GM21390 (cell line): ENCODE measurements around the gene MRAP2.
"Not testable (repeated sequence)": the region's sequence is repeated elsewhere in the genome, so short reads cannot be mapped to it uniquely, and the experiment has no call there.

Source experiments
- ATAC-seq: cut with Tn5 transposase; IDR thresholded peaks from one replicate; pipeline ENCODE4 v1.9.1; 2021; ENCODE audit not compliant: unreplicated experiment

The MRAP2 gene

DNA sequence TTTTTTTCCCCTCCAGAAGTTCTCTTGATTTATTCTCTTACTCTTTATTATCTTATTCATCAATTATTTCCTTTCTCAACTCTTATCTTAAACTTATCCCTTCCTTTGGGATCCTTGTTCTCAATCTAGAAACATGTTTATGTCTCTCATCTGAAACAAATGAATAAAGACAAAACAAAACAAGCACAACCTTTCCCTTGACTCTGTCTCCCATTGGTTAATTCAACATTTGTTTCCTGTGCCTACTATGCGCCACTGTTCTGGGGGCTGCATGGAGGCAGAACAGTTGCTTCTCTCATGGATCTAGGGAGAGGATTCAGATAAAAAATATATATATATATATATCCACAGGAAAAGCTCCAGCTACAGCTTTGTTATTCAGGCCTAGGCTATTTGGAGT, 5.2 kb upstream of the MRAP2 start:
- ATAC-seq = no peak

GRCh38 chr6:84032000-84032399, 1.6 kb upstream of the MRAP2 start:
- not testable (repeated sequence) for ATAC-seq

GRCh38 chr6:84035484-84035883, 1.9 kb downstream of the MRAP2 start:
- ATAC-seq = no peak

DNA sequence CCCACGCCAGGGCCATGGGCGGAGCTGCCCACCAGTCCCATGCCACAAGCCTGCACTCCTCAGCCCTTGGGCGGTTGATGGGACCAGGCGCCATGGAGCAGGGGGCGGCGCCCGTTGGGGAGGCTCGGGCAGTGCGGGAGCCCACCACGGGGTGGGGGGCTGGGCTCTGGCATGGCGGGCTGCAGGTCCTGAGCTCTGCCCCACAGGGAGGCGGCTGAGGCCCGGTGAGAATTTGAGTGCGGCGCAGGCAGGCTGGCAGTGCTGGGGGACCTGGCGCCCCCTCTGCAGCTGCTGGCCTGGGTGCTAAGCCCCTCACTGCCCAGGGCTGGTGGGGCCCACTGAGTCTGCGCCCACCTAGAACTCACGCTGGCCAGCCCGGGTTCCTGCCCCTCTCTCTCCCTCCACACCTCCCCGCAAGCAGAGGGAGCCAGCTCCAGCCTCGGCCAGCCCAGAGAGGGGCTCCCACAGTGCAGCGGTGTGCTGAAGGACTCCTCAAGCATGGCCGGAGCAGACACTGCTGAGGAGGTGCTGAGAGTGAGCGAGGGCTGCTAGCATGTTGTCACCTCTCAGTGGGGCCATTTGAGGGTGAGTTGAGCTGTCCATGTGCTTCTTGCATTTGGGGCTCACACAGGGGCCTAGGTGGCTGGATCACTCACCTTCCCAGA, 4.0 kb downstream of the MRAP2 start:
- ATAC-seq = no peak

DNA sequence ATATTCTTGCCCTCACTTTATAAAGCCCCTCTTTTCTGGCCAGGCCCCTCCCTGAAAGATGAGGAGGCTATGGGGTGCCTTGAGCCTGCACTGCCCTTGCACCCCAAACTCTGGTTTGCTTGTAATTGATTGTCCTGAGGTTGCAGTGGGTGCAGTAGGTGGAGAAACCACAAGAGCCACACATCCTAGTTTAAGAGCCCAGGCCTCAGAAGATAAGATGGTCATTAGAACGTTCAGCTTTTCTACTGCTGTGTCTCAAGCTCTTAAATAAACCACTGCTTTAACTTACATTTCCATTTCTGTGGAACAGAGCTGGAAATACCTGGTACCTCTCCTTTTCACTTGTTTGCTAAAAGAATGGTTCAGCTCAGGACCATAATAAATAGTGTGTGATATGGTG, 9.0 kb downstream of the MRAP2 start:
- ATAC-seq = no peak

DNA sequence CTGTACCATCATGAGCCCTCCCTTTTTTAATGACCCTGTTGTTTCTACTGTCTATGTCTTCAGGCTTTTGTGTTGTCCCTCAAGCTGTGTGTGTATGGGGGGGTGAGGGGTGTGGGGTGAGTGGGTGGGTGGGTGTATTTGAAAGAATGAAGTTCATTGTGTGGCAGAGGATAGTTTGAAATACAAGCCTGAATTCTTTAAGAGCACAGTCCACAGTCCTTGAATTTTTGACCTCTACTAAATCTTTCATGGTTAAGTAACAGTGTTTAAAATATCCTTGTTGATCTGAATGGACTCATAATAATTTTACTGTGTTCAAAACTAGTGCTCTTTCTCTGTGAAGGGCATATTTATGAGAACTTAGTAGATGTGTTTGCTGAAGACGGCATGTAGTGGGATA, 10.0 kb downstream of the MRAP2 start:
- ATAC-seq = no peak

- ATAC-seq = no peak
These were observed 13.2 kb downstream of the MRAP2 start for GRCh38 chr6:84046755-84047154.

DNA sequence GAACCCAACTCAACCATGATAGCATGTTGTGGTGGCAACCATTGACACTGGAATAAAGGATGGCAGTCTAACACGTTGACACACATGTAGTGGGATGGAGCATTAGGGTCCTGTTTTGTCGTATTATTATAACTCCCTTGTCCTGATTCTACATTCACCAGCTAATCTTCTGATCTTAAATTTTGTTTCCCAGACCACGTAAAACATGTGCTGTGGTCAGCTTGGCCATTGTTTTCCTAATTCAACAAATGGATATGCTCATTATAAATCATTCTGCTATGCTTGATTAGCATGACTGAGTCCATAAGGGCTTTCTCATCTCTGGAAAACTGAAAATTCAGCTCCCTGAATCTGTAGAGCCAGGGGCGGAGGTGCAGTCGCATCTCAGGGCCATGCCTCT, 15.0 kb downstream of the MRAP2 start:
- no peak for ATAC-seq

- ATAC-seq = no peak
These were observed 16.8 kb downstream of the MRAP2 start for GRCh38 chr6:84050408-84050807.

DNA sequence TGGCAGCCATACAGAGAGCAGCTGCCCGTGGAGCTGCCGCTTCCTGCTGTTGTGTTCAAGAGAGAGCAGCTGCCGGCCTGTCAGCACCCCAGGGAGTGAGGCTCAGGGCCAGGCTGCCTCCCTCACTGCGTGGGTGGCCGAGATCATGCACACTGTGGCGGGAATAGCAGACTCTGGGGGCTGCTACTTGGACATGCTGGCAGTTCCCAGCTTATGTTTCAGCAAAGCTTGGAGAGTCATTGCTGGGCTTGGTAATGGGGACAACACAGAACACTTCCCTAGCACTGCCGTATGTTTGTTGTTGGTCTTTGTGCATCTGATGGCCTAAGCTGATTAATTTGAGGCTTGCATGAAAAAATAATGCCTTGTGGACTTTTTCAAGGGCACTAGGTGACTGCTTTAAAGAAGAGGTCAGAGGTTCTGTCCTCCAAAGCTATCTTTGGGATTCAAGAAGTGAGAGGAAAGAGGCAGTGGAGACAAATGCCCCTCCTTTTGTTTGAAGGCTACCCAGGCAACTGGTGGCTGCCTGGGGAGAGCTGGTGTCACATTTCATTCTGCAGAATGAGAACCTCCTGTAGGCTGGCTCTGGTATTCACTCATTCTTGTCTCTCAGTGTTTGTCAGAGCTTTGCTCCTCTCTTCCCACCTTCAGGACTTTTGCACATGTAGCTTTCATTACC, 18.8 kb downstream of the MRAP2 start:
- ATAC-seq = no peak

DNA sequence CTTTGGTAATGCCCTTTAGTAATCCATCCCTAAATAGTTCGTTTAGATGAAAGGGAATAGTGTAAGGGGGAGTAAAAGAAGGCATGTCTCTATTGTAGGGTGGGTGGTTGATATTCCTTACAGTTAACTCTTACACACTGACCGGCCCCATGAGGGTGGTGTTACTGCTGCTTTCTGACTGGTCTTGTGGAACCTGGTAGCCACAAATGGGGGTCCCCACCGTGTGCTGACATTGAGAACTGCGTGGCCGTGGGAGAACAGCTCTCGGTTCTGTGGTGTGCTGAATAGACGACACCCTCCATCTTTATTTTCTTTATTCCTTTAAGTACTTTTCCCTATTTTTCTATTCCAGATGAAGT, 19.3 kb downstream of the MRAP2 start:
- no peak for ATAC-seq

- ATAC-seq = no peak
These were observed 22.1 kb downstream of the MRAP2 start for GRCh38 chr6:84055647-84056046.

GRCh38 chr6:84057908-84058307, 24.3 kb downstream of the MRAP2 start:
- ATAC-seq = no peak

DNA sequence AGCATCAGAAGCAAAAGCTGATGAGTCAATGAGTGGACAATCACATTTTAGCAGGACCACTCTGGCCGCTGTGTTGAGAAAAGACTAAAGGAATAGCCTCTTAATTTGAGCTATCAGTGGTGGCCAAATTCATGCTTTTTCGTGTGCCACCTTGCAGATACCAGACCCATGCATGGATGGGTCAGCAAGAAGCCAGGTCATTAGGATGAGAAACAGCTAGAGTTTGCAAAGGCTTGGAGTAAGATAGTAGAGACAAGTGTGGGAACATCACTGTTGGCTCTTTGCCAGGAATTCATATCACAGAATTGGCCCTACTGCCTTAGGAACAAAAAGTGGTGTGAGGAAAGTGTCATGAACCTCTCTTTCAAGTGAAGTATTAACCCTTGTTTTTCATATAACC, 25.5 kb downstream of the MRAP2 start:
- no peak for ATAC-seq

GRCh38 chr6:84061174-84061573, 27.6 kb downstream of the MRAP2 start:
- ATAC-seq = no peak

GRCh38 chr6:84061613-84062398, 28.2 kb downstream of the MRAP2 start:
- no peak for ATAC-seq

DNA sequence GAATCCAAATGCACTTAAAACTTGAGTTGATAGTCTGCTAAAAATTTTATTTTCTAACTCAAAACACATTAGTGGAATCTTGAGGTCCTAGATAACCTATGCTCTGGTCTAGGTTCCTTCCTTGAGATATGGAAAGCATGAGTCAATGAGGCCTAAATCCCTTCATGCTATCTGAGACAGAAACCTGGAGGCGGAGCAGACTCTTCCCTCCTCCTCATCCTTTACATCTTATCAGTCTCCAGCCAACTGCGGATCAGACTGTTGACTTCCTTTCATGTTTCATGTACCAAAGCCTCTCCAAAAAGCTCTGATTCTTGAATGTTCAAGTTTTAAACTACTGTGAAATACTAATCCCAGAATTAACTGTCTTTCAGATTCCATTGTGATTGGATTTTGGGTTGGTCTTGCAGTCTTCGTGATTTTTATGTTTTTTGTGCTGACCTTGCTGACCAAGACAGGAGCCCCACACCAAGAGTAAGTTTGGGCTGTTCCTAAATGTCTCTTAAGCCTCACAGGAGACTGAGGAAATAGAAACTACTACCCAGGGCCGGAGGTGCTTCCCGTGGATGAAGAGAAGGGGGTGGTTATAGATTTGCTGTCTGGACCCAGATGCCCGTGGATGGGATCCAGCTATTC, 29.1 kb downstream of the MRAP2 start:
- no peak for ATAC-seq

- ATAC-seq = no peak
These were observed 32.2 kb downstream of the MRAP2 start for GRCh38 chr6:84065693-84066290.

DNA sequence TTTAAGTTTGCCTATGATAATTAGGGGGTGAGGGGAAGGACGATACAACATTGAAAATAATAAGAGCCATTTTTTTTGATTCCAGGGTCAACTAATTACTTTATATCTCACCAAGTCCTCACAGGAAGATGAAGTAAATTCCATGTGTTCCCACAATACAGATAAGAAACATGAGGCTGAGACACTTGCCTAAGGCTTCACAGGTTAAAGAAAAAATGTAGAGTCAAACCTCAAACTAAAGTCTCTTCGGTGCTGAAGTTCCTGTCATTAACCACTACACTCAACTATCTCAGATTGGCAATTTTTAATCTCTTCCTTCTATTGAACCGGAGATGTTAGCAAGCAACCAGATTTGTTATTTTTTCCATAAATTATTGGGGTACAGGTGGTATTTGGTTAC, 33.0 kb downstream of the MRAP2 start:
- no peak for ATAC-seq

DNA sequence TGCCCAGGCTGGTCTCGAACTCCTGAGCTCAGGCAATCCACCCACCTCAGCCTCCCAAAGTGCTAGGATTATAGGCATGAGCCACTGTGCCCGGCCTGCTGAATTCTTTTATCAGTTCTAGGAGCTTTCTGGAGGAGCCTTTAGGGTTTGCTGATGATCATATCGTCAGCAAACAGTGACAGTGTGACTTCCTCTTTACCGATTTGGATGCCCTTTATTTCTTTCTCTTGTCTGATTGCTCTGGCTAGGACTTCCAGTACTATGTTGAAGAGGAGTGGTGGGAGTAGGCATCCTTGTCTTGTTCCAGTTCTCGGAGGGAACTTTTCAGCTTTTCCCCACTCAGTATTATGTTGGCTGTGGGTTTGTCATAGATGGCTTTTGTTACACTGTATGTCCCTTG, 35.3 kb downstream of the MRAP2 start:
- not testable (repeated sequence) for ATAC-seq

- no peak for ATAC-seq
These were observed 38.9 kb downstream of the MRAP2 start for GRCh38 chr6:84072442-84072997.
